ENCODE results near the gene PANX1.

The PANX1 gene

GRCh38 chr11:94130298-94131046 is 1.8 kb downstream of the PANX1 start:
- DNase-seq = no peak

- DNase-seq = no peak
These were observed 2.5 kb downstream of the PANX1 start for GRCh38 chr11:94131047-94131717.

GRCh38 chr11:94131718-94132115 is 3.1 kb downstream of the PANX1 start:
- no peak for DNase-seq

- no peak for DNase-seq
These were observed 3.5 kb downstream of the PANX1 start for GRCh38 chr11:94132152-94132558.

- no peak for DNase-seq
These were observed 4.3 kb downstream of the PANX1 start for GRCh38 chr11:94132823-94133408.

GRCh38 chr11:94133752-94134151 is 5.1 kb downstream of the PANX1 start:
- DNase-seq = no peak

GRCh38 chr11:94134651-94135512 is 6.2 kb downstream of the PANX1 start:
- DNase-seq = no peak

GRCh38 chr11:94139416-94139815 is 10.8 kb downstream of the PANX1 start:
- no peak for DNase-seq

GRCh38 chr11:94140154-94140655 is 11.6 kb downstream of the PANX1 start:
- no peak for DNase-seq

GRCh38 chr11:94141511-94142307 is 13.1 kb downstream of the PANX1 start:
- no peak for DNase-seq

- no peak for DNase-seq
These were observed 14.0 kb downstream of the PANX1 start for GRCh38 chr11:94142308-94143281.

GRCh38 chr11:94144216-94144615 is 15.6 kb downstream of the PANX1 start:
- DNase-seq = no peak

- no peak for DNase-seq
These were observed 16.0 kb downstream of the PANX1 start for GRCh38 chr11:94144664-94145063.

GRCh38 chr11:94145431-94145830 is 16.8 kb downstream of the PANX1 start:
- DNase-seq = no peak

GRCh38 chr11:94145916-94146315 is 17.3 kb downstream of the PANX1 start:
- DNase-seq = no peak

GRCh38 chr11:94147433-94147845 is 18.8 kb downstream of the PANX1 start:
- DNase-seq = no peak

- DNase-seq = no peak
These were observed 19.5 kb downstream of the PANX1 start for GRCh38 chr11:94148189-94148588.

- no peak for DNase-seq
These were observed 20.9 kb downstream of the PANX1 start for GRCh38 chr11:94149431-94150017.

GRCh38 chr11:94150056-94150455 is 21.4 kb downstream of the PANX1 start:
- no peak for DNase-seq
